HG02852 (cell line): ENCODE measurements around the gene PRPSAP1.

Source experiments
- ATAC-seq: cut with Tn5 transposase; IDR thresholded peaks from one replicate; pipeline ENCODE4 v1.9.1; 2021; ENCODE audit warnings: mild to moderate bottlenecking, moderate library complexity; ENCODE audit not compliant: unreplicated experiment

Gene PRPSAP1, protein sequence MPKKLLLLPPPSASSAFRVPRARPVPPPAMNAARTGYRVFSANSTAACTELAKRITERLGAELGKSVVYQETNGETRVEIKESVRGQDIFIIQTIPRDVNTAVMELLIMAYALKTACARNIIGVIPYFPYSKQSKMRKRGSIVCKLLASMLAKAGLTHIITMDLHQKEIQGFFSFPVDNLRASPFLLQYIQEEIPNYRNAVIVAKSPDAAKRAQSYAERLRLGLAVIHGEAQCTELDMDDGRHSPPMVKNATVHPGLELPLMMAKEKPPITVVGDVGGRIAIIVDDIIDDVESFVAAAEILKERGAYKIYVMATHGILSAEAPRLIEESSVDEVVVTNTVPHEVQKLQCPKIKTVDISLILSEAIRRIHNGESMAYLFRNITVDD

GRCh38 chr17:76353599-76354316, at the start of gene PRPSAP1:
TSS of gene PRPSAP1 (minus strand) at chr17:76353916. CDS start at chr17:76353703, 213 bp downstream.
- peak; percentile 85 for ATAC-seq

DNA sequence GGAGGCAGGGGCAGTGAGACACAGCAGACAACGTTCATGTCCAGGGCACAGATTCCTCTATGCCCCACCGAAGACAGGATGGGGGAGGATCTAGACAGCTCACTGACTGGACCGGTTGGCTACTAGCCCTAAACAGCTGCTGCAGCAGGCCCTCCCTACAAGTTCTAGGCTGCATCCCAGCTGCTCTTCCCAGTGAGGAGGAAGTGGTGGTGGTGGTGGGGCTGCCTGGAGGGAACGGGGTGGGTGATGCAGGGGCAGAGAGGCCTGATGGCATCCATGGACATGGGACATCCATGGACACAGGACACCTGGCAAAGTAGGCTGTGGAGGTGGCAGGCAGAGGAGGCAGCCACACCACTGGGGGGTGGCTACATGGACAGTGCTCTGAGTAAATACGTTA, 49.0 kb upstream of the PRPSAP1 start:
- ATAC-seq: no peak

DNA sequence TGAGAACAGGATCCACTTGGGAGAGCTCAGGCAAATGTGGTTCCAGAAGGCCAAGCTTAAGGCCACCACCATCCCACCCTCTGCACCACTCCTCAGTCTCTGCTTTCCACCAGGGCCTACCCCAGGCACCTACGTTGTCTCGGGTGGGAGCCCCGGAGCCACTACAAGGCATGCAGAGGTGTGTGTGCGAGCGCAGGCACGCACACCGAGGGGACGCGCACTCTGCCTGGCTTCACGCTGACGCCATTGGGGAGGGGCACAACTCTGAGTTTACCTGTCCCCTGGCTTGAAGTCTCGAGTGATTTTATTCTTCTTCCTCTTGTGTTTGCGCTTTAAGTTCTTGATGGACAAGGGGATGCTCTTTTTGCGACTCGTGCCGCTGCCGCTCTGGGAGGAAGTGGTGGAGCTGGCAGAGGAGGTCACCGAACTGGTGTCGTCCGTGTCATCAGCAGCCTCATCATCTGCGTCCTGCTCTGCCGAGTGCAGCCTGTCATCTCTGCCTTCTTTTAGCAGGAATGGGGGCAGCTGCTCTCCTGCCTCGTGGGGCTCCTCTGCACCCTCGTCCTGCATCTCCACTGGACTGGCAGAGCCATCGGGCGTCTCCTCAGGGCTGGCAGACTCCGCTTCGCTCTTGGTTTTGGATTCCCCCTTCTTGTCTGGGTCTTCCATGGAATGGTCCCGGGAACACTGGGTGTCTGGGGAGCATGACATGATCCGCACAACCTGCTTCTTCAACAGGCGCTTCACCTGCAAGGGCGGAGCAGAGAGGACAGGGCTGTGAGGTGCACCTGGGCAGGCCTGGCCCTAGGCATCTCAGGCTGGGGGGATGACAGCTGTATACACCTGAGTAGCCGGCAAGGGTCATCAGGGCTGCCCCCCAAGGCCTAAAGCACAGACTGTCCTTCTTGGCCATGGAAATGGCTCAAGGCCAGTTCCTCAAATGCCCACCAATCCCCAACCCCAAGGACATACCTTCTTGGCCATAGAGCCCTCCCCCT, 45.8 kb upstream of the PRPSAP1 start:
- no peak for ATAC-seq

DNA sequence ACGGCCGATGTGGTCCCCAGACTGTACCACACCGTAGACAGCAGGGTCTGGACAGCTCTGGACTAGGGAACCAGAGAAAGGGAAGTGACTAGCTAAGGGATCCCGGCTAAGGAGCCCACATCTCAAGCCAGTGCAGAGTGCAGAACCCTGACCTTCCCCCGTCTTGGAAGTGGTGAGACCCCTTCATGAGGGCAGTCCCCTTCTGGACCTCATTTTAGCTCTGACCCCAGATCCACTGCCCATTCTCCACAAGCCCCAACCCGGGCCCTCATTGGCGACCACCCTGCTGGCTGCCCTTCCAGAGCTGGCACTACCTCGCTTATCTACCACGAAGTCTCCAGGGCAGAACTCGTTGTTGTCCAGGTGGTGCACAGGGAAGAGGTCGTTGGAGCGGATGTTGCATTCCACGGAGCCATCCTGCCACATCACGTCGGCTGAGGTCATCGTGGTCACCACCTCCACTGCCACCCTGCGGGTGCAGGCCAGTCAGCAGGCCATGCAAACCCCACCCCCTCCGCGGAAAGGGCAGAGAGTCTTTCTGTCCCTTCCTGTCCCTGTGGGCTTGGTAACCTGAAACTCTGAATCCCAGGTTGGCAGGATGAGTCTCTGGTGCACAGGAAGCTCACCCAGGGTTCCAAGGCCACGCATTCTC, 44.9 kb upstream of the PRPSAP1 start:
- no peak for ATAC-seq

DNA sequence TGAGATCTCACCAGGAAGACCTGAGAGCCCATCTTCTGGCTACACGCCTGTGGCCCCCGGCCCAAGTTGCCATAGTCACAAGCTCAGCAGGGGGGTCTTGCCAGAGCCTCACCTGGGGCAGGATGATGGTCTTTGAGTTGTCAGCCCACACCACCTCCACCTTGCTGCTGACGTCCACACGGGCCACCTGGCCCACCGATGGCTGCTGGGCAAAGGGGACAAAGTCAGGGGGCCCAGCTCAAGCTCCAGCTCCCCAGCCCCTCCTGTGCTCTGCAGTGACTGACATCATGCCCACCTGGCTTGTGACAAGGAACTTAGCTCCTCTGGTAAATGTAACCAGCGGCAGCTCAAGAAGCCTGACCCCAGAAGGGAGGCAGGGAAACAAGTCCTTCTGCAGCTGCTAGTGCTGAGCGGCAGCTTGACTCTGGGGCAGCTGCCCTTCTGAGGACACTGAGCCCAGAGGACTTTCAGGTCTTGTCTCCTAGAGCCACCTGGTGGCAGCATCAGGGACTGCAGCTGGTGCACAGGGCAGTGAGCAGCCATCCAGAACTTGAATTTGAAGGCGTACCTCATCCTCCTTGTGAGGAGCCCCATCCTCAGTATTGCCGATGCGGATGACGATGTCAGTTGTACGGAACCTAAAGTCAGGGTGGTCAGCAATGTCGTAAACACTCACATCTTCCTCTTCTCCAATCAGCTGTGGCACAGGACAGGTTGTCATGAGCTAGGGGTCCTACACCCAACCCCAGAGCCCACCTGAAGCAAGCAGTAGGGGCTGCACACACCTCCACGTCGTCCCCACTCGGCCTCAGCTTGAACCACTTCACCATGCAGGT, 44.2 kb upstream of the PRPSAP1 start:
- no peak for ATAC-seq

DNA sequence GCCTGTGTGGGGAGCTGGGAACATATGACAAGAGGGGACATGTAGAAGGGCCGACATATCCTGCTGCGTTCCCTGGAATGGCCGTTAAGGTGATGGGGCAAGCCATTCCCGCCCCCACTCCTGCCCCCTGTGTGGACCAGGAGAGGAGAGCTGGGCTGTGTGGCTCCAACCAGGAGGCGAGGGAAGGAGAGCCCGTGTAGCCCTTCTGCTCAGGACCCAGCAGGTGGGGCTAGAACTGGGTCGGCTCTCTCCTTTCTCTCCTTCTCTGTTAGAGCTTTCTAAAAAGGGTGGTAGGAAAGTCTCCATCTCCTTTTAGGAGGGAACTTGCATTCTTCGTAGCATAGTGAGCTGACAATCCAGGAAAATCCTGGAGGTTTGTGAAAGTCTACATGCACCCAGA, 43.5 kb upstream of the PRPSAP1 start:
- ATAC-seq: no peak

- no peak for ATAC-seq
Observed at GRCh38 chr17:76395980-76396379, 42.3 kb upstream of the PRPSAP1 start.

GRCh38 chr17:76394166-76394565, 40.5 kb upstream of the PRPSAP1 start:
- ATAC-seq: no peak

DNA sequence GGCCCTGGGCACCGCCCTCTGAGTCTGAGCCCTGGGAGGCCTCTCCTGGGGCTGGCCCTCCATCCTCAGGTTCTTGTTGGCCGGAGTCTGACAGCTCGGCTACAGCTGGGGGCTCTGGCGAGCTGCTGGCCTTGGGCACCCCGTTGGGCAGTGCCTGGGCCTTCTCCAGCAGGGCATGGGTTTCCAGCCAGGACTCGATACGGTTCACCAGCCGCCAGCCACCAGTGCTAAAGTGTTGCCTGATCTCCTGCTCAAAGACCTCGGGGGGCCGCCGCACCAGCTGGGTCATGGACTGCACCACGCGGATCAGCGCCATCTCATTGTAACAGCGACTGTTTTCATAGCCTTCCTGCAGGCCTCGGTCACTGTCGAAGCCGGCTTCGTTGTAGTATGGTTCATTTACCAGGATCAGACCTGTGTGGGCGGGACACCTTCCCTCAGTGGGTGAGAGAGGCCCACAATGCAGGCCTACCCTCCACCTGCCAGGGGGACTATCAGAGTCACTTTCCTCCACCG, 37.5 kb upstream of the PRPSAP1 start:
- no peak for ATAC-seq

- no peak for ATAC-seq
Observed at GRCh38 chr17:76390003-76390421, 36.3 kb upstream of the PRPSAP1 start.

DNA sequence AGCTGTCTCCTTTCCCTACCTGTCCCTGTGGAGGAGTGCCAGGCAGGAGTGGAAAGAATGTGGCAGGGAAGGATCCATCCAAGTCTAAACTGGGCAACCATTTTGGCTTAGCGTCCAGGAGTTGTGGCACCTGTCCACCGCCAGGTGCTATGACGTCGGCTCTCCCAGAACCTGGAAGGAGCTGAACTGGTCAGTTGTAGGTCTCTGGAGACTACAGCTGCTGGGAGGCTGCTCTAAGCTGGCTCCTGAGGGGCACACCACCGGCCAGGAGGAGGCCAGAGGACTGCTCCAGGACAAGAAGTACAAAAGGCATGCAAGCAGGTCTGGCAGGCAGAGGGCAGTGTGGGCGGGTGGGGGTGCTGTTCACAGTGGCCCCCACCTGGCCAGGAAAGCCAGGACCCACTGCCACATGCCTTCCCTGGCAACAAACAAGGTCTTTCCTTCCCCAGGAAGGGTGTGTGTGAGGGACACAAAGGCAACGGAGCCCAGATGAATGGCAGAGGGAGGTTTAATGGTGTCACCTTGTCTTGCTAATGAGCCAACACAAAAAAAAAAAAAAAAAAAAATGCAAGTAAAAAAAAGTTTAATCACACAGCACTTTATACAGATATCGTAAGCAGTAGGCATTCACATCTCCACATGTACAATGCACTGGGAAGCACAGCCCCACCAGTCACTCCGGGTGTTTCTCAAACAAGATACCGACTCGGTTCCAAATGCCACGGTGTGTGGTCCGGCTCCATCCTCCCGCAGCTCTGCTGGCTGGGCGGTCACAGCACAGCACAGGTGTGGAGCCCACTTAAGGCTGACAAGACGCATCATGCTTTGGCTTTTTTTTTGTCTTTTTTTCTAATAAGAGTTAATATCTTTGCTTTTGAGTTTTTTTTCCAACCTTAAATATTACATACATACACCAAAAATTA, 35.5 kb upstream of the PRPSAP1 start:
- ATAC-seq: no peak

GRCh38 chr17:76386966-76387765, 33.5 kb upstream of the PRPSAP1 start:
- ATAC-seq: no peak

DNA sequence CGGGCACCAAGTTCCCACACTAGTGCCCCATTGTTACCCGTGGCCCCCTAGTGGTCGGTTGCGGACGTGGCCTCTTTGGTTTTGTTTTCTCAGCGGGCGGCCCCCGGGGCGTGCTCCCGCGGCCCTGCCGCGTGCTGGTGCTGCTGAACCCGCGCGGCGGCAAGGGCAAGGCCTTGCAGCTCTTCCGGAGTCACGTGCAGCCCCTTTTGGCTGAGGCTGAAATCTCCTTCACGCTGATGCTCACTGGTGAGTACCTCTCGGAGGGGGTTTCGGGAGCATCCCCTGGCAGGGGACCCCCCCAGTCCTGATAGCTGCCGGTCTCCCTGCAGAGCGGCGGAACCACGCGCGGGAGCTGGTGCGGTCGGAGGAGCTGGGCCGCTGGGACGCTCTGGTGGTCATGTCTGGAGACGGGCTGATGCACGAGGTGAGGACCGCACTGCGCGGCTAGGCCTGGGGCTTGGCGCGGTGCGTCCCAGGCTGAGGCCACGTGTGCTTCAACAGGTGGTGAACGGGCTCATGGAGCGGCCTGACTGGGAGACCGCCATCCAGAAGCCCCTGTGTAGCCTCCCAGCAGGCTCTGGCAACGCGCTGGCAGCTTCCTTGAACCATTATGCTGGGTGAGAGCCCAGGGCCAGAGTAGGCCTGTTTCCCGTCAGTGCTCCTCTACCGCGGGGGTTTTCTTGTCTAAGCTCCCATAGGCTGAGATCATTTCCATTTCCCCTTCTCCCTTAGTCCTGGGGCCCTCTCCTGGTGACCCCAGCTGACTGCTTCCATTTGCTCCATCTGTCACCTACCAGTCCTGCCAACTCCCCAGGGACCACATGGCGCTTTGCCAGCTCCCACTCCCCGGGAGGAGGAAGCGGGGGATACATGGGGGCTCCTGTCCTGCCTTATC, 32.4 kb upstream of the PRPSAP1 start:
- ATAC-seq: peak; percentile 35

DNA sequence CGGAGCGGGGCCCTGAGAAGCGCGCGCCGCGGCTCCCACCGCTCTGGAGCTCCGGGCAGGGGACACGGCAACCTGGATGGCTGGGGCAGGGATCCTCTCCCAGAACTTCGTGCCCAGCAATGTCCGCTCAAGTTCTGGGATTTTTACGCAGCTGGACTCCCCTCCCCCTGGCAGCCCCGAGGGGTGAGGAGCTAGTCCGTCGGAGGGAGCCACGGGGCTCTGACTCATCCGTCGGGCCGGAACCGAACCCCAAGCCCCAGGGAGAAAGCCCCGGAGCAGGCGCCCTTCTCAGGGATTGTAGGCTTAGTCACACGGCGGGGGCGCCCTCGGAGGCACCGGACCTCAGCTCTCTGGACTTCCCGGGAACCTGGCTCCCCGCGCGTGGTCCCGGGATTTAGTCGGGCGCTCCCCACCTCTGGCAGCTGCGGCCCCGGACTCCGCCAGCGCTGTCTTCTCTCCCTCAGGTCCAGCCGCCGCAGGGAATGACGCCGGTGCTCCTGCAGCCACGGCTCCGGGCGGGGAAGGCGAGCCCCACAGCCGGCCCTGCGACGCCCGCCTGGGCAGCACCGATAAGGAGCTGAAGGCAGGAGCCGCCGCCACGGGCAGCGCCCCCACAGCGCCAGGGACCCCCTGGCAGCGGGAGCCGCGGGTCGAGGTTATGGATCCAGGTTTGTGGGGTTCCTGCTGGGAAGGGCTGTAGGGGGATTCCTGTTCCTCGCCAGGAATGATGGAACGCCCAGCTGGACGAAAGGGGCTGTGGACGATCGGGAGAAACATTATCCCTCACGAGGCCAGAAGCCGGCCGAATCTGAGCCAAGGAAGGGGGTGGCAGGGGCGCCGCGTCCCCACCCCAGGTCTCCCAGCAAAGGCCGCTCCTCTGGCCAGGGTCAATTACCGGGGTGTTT, 31.5 kb upstream of the PRPSAP1 start:
- no peak for ATAC-seq

GRCh38 chr17:76384222-76384986, 30.7 kb upstream of the PRPSAP1 start, which contains the start of gene SPHK1:
TSS of gene SPHK1 (plus strand) at chr17:76384609. CDS start at chr17:76385645, 1,036 bp downstream.
- ATAC-seq: peak; percentile 57
